Measurements from ENCODE around the gene EFCAB6. TPM values are rescaled to one million over a fixed set of nuclear protein-coding genes. Genes with fewer than 3 reads are reported as not detected.

EFCAB6 gene
- polyA plus RNA-seq, 2 of the 4 experiments (the other 2 are of a cell fraction): 0.46 to 1.2 TPM

- ChIA-PET POLR2A (no interaction called here), CTCF (interaction anchor here (1.2 kb wide), 1 partner anchor 19 kb away, joined by 3 read pairs; no protein-coding TSS in a partner anchor)
- WGBS (ENCODE audit: missing lambda C conversion rate): 48% methylated on average over 4 of the region's 4 CpGs
- H3K4me2 ChIP-seq: no peak overlapping the region
- H3K27ac ChIP-seq: no peak overlapping the region
- no peak overlapping the region for H3K4me3 ChIP-seq
- no peaks in the 10 kb centered on the region for H3K4me1 ChIP-seq
- no peaks in the 10 kb centered on the region for H3K9me3 ChIP-seq
- peak in 1 of 2 experiments; percentile 56; a peak in 3 of 6 replicates for ATAC-seq
- TF ChIP-seq TFCP2L1 (CRISPR knock-in tag; IDR thresholded peaks at IDR 0.05) (no peak), CBX2 (IDR thresholded peaks at IDR 0.05; ENCODE audit: borderline replicate concordance, low read depth) (no peak), KDM5A (IDR thresholded peaks at IDR 0.05) (no peak), FOXS1 (CRISPR knock-in tag; IDR thresholded peaks at IDR 0.05) (no peak), RAD21 (conservative IDR thresholded peaks at IDR 0.05 in 1 of 2, IDR thresholded peaks at IDR 0.05 in 1 of 2) (no peak), SREBF2 (IDR thresholded peaks at IDR 0.05) (no peak), POLR2A (IDR thresholded peaks at IDR 0.05; ENCODE audit: low read length) (no peak), KDM1A (IDR thresholded peaks at IDR 0.05; ENCODE audit: low read depth) (no peak), RARB (CRISPR knock-in tag; IDR thresholded peaks at IDR 0.05) (no peak)
- peak in 1 of 2 experiments; percentile 10 for DNase-seq (ENCODE audit: low read depth in 1 of 2, low spot score in 1 of 2)
- no peak for FAIRE-seq
Measured at GRCh38 chr22:43777286-43777685, 34.8 kb downstream of the EFCAB6 start.

DNA sequence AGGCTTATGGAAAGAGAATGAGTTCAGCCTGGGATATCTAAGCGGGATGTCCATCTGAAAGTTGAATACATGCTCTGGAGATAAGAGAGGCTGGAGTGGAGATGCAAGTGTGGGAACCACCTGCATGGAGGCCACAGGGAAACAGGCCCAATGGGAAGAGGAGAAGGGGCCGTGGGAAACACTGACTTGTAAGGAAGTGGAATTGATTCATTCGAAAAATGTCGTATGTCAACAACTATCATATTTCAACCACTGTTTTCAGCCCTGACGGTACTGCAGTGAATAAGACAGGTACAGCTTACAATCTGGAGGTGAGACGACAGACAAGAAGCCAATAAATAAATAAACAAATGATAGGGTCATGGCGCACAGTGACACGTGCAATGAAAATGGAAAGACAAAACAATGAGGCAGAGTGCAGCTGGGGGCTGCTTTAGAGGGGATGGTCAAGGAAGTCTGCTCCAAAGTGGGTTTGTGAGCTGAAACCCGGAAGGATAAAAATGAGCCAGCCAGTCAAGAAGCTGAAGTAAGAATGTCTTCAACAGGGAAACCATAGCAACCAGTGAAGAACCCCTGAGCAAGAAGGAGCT, 35.9 kb downstream of the EFCAB6 start:
- Histone ChIP-seq H3K27ac (no peak overlapping the region), H3K9me3 (no peaks in the 10 kb centered on the region), H3K4me2 (no peak overlapping the region), H3K4me3 (no peak overlapping the region), H3K4me1 (no peaks in the 10 kb centered on the region)
- DNase-seq (ENCODE audit: low read depth in 1 of 2, low spot score in 1 of 2): no peak
- TF ChIP-seq EHMT2 (IDR thresholded peaks at IDR 0.05; ENCODE audit: low read depth): no peak
- no peak for TF ChIP-seq JUN (IDR thresholded peaks at IDR 0.05)
- no peak for TF ChIP-seq NR3C1 (IDR thresholded peaks at IDR 0.05)
- TF ChIP-seq, protein P1, sequence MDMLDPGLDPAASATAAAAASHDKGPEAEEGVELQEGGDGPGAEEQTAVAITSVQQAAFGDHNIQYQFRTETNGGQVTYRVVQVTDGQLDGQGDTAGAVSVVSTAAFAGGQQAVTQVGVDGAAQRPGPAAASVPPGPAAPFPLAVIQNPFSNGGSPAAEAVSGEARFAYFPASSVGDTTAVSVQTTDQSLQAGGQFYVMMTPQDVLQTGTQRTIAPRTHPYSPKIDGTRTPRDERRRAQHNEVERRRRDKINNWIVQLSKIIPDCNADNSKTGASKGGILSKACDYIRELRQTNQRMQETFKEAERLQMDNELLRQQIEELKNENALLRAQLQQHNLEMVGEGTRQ (IDR thresholded peaks at IDR 0.05): no peak
- no peak for TF ChIP-seq RCOR1 (IDR thresholded peaks at IDR 0.05; ENCODE audit: low read depth, low read length)
- TF ChIP-seq RARB (CRISPR knock-in tag; IDR thresholded peaks at IDR 0.05): no peak
- TF ChIP-seq SREBF2 (IDR thresholded peaks at IDR 0.05): no peak
- TF ChIP-seq, protein P2, sequence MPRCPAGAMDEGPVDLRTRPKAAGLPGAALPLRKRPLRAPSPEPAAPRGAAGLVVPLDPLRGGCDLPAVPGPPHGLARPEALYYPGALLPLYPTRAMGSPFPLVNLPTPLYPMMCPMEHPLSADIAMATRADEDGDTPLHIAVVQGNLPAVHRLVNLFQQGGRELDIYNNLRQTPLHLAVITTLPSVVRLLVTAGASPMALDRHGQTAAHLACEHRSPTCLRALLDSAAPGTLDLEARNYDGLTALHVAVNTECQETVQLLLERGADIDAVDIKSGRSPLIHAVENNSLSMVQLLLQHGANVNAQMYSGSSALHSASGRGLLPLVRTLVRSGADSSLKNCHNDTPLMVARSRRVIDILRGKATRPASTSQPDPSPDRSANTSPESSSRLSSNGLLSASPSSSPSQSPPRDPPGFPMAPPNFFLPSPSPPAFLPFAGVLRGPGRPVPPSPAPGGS (IDR thresholded peaks at IDR 0.05): no peak
- no peak for TF ChIP-seq FOSB (CRISPR knock-in tag; IDR thresholded peaks at IDR 0.05)
- TF ChIP-seq CBX8 (IDR thresholded peaks at IDR 0.05): no peak
- no peak for TF ChIP-seq KDM1A (IDR thresholded peaks at IDR 0.05; ENCODE audit: low read depth)
- no peak for TF ChIP-seq EHF (CRISPR knock-in tag; IDR thresholded peaks at IDR 0.05)
- 79% methylated on average over 9 of the region's 9 CpGs for WGBS (ENCODE audit: missing lambda C conversion rate)
- CTCF ChIA-PET: interaction anchor here (0.8 kb wide), 1 partner anchor 151 kb away, joined by 3 read pairs; no protein-coding TSS in a partner anchor
- no peak for FAIRE-seq
- ATAC-seq: no peak
- POLR2A ChIA-PET: no interaction called here

DNA sequence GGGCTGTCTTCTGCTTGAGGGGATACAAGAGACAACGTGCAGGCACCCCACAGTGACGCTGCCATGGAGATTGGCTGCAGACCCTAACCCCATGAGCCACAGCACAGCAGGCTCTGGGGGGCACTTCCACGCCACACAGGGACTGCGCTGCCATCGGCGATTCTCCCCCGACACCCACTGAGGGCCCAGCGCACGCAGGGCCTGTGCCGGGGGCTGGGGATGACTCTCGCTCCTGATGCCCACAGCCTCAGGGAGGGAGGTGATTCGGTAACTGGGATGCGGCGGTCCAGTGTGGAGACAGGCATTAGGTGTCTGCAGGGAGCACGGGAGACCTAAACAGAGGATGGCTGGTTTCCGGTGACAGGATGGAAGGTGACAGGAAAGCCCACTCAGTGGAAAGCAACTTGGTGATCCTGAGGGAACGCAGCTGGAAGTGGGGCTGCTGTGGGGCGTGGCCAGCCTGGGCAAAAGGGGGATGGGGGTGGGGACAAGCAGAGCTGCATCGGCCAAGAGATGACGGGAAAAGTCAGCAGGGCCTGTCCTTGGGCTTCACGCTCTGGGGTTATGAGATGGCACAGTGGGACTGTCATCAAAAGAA, 37.7 kb downstream of the EFCAB6 start:
- FAIRE-seq: no peak
- Histone ChIP-seq H3K9me3 (no peaks in the 10 kb centered on the region), H3K4me2 (no peak overlapping the region), H3K27ac (no peak overlapping the region), H3K4me1 (no peaks in the 10 kb centered on the region), H3K4me3 (no peak overlapping the region)
- ATAC-seq: no peak
- 78% methylated on average over 7 of the region's 21 CpGs for WGBS (ENCODE audit: missing lambda C conversion rate)
- DNase-seq (ENCODE audit: low read depth in 1 of 2, low spot score in 1 of 2): no peak
- CTCF ChIA-PET: no interaction called here
- TF ChIP-seq FOSL2 (IDR thresholded peaks at IDR 0.05): no peak
- no peak for TF ChIP-seq FOSL2 (CRISPR knock-in tag; IDR thresholded peaks at IDR 0.05)
- no peak for TF ChIP-seq CBX2 (IDR thresholded peaks at IDR 0.05; ENCODE audit: borderline replicate concordance, low read depth)
- POLR2A ChIA-PET: no interaction called here
